ENCODE data around the gene ASTN2.

Gene ASTN2

GRCh38 chr9:117121316-117121715 is 293.5 kb downstream of the ASTN2 start:
- peak; percentile 72 for DNase-seq (ENCODE audit: low spot score)

- DNase-seq (ENCODE audit: low spot score): no peak
These were observed 294.8 kb downstream of the ASTN2 start for GRCh38 chr9:117120061-117120460.

GRCh38 chr9:117116084-117116483 is 298.8 kb downstream of the ASTN2 start:
- DNase-seq (ENCODE audit: low spot score): no peak

- DNase-seq (ENCODE audit: low spot score): no peak
These were observed 300.1 kb downstream of the ASTN2 start for GRCh38 chr9:117114768-117115167.

GRCh38 chr9:117104716-117105495 is 310.0 kb downstream of the ASTN2 start:
- no peak for DNase-seq (ENCODE audit: low spot score)

GRCh38 chr9:117104206-117104605 is 310.7 kb downstream of the ASTN2 start:
- DNase-seq (ENCODE audit: low spot score): no peak

GRCh38 chr9:117103438-117104110 is 311.3 kb downstream of the ASTN2 start:
- DNase-seq (ENCODE audit: low spot score): no peak

- no peak for DNase-seq (ENCODE audit: low spot score)
These were observed 313.8 kb downstream of the ASTN2 start for GRCh38 chr9:117101008-117101407.

GRCh38 chr9:117098331-117098730 is 316.5 kb downstream of the ASTN2 start:
- DNase-seq (ENCODE audit: low spot score): no peak

GRCh38 chr9:117097761-117098160 is 317.1 kb downstream of the ASTN2 start:
- DNase-seq (ENCODE audit: low spot score): no peak

- DNase-seq (ENCODE audit: low spot score): no peak
These were observed 318.7 kb downstream of the ASTN2 start for GRCh38 chr9:117096138-117096537.

GRCh38 chr9:117095081-117095480 is 319.8 kb downstream of the ASTN2 start:
- DNase-seq (ENCODE audit: low spot score): no peak

GRCh38 chr9:117093891-117094844 is 320.7 kb downstream of the ASTN2 start:
- no peak for DNase-seq (ENCODE audit: low spot score)

GRCh38 chr9:117092582-117092981 is 322.3 kb downstream of the ASTN2 start:
- DNase-seq (ENCODE audit: low spot score): no peak

GRCh38 chr9:117091529-117091928 is 323.3 kb downstream of the ASTN2 start:
- DNase-seq (ENCODE audit: low spot score): no peak

- DNase-seq (ENCODE audit: low spot score): no peak
These were observed 326.1 kb downstream of the ASTN2 start for GRCh38 chr9:117088786-117089185.

- DNase-seq (ENCODE audit: low spot score): no peak
These were observed 326.7 kb downstream of the ASTN2 start for GRCh38 chr9:117088140-117088539.

GRCh38 chr9:117084221-117084620 is 330.6 kb downstream of the ASTN2 start:
- no peak for DNase-seq (ENCODE audit: low spot score)

- no peak for DNase-seq (ENCODE audit: low spot score)
These were observed 331.3 kb downstream of the ASTN2 start for GRCh38 chr9:117083559-117083958.

GRCh38 chr9:117081641-117082317 is 333.1 kb downstream of the ASTN2 start:
- peak; percentile 31 for DNase-seq (ENCODE audit: low spot score)

- DNase-seq (ENCODE audit: low spot score): no peak
These were observed 334.0 kb downstream of the ASTN2 start for GRCh38 chr9:117080765-117081390.
